Measurements from ENCODE around the gene DNAJC8. TPM values are rescaled to one million over a fixed set of nuclear protein-coding genes. Genes with fewer than 3 reads are reported as not detected.
A peak's percentile ranks its signal among the peaks of the same experiment; 100 is the strongest.

DNAJC8 gene
- total RNA-seq, 1 donor from 2014 or later = 90.3 TPM

DNA sequence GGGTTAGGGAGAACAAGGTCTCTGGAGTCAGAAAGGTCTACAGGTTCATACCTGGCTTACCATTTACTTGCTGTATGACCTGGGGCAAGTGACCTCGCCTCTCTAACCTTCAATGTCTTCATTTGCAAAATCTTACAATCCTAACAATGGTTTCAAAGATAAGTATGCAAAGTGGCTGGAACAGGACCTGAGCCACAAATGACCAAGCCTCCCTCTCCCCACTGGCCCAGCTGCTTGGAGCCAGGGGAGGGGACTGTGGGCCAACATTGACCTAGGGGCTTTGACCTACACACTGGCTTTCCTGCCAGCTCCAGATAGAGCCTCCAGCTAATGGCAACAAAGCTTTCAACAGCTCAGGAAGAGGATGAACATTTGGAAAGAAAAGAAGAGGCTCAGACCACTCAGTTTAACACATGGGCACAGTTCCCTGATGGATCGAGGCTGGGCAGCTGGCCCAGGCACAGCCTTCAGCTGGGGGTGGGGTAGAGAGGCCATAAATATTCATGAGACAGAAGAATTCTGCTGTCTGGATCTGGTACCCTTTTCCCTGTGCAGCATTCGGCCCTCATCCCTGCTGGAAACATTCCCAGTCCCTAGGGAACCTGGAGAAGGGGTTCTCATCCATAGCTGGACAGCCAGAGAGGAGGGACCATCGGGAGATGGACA is 69.2 kb downstream of the DNAJC8 start:
- no peak for DNase-seq (ENCODE audit: low spot score, unreplicated experiment)
- Mint-ChIP-seq H3K27me3 (no peaks in the 10 kb centered on the region), H3K36me3 (ENCODE audit: insufficient read depth) (no peaks in the 10 kb centered on the region), H3K4me3 (ENCODE audit: low read depth) (no peak overlapping the region), H3K9me3 (ENCODE audit: low read depth) (peaks cover 4% of the 10 kb centered on the region), H3K27ac (peak overlapping the region; percentile 69), H3K4me1 (ENCODE audit: low read depth) (peaks cover 6% of the 10 kb centered on the region)
- no peak for TF ChIP-seq CTCF (IDR thresholded peaks at IDR 0.05; ENCODE audit: unreplicated experiment)

DNA sequence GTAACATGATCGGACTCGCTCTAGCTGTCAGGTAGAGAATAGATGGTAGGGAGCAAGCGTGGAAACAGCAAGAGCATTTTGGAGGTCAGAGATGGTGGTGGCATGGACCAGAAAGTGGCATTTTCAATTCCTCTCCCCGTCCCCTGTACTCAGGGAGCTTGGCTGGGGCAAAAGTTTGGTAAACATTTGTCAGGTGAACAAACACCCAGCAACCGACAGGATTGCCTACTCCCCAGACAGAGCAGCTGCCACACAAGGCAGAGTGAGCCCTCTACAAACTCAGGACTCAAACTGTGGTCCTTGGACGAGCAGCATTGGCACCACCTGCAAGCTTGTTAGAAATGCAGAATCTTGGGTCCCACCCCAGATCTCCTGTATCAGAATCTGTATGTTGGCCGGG is 70.7 kb downstream of the DNAJC8 start:
- no peak for DNase-seq (ENCODE audit: low spot score, unreplicated experiment)
- H3K36me3 Mint-ChIP-seq (ENCODE audit: insufficient read depth) = no peaks in the 10 kb centered on the region
- no peak for TF ChIP-seq CTCF (IDR thresholded peaks at IDR 0.05; ENCODE audit: unreplicated experiment)
- H3K27ac Mint-ChIP-seq = no peak overlapping the region
- H3K4me3 Mint-ChIP-seq (ENCODE audit: low read depth) = no peak overlapping the region
- peaks cover 4% of the 10 kb centered on the region for H3K9me3 Mint-ChIP-seq (ENCODE audit: low read depth)
- peaks cover 6% of the 10 kb centered on the region for H3K4me1 Mint-ChIP-seq (ENCODE audit: low read depth)
- no peaks in the 10 kb centered on the region for H3K27me3 Mint-ChIP-seq

GRCh38 chr1:28161751-28162150 is 71.1 kb downstream of the DNAJC8 start:
- Mint-ChIP-seq H3K4me3 (ENCODE audit: low read depth) (no peak overlapping the region), H3K36me3 (ENCODE audit: insufficient read depth) (no peaks in the 10 kb centered on the region), H3K27me3 (no peaks in the 10 kb centered on the region), H3K4me1 (ENCODE audit: low read depth) (peaks cover 6% of the 10 kb centered on the region), H3K27ac (peak overlapping the region; percentile 4), H3K9me3 (ENCODE audit: low read depth) (peaks cover 4% of the 10 kb centered on the region)
- no peak for TF ChIP-seq CTCF (IDR thresholded peaks at IDR 0.05; ENCODE audit: unreplicated experiment)
- DNase-seq (ENCODE audit: low spot score, unreplicated experiment) = no peak

DNA sequence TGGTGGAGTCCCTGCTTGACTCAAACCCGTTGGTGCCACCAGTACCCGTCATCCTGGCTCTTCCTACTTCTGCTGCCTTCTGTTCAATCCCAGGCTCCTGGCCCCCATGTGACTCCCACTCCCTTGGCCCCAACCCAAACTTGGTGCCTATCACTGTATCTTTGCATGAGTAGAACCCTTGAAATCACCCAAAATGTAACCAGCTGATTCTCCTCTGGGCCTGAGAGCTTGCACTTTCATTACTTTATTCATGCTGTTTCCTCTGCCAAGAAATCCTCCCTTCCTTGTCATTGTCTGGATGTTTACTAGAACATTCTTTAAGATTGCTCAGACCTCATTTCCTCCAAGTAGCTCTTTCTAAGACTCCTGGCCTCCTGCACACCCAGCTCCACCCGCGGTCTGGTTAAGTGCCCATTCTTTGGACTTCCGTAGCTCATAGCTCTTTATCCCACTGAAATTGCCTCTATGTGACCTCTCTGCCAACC is 72.0 kb downstream of the DNAJC8 start:
- Mint-ChIP-seq H3K36me3 (ENCODE audit: insufficient read depth) (no peaks in the 10 kb centered on the region), H3K4me1 (ENCODE audit: low read depth) (peaks cover 6% of the 10 kb centered on the region), H3K9me3 (ENCODE audit: low read depth) (peaks cover under 1% of the 10 kb centered on the region), H3K27me3 (no peaks in the 10 kb centered on the region), H3K27ac (no peak overlapping the region), H3K4me3 (ENCODE audit: low read depth) (no peak overlapping the region)
- no peak for TF ChIP-seq CTCF (IDR thresholded peaks at IDR 0.05; ENCODE audit: unreplicated experiment)
- no peak for DNase-seq (ENCODE audit: low spot score, unreplicated experiment)

- peaks cover 6% of the 10 kb centered on the region for H3K4me1 Mint-ChIP-seq (ENCODE audit: low read depth)
- H3K27ac Mint-ChIP-seq = no peak overlapping the region
- no peak overlapping the region for H3K4me3 Mint-ChIP-seq (ENCODE audit: low read depth)
- H3K27me3 Mint-ChIP-seq = no peaks in the 10 kb centered on the region
- no peak for TF ChIP-seq CTCF (IDR thresholded peaks at IDR 0.05; ENCODE audit: unreplicated experiment)
- no peak for DNase-seq (ENCODE audit: low spot score, unreplicated experiment)
- H3K36me3 Mint-ChIP-seq (ENCODE audit: insufficient read depth) = no peaks in the 10 kb centered on the region
- H3K9me3 Mint-ChIP-seq (ENCODE audit: low read depth) = no peaks in the 10 kb centered on the region
These were observed 73.1 kb downstream of the DNAJC8 start for GRCh38 chr1:28159680-28160079.
